ENCODE data around the gene OR2W3.

OR2W3 gene

GRCh38 chr1:247854899-247855545 lies 40.4 kb upstream of the OR2W3 start:
- Histone ChIP-seq H3K9ac (no peak overlapping the region), H3K4me2 (no peak overlapping the region), H3K4me3 (IDR thresholded peaks at IDR 0.05; ENCODE audit: insufficient read depth, low read depth, low read length) (no peak overlapping the region), H4K20me1 (ENCODE audit: insufficient read depth) (no peaks in the 10 kb centered on the region), H2AFZ (ENCODE audit: low read depth) (no peak overlapping the region), H3K27ac (no peak overlapping the region), H3K79me2 (ENCODE audit: insufficient read depth, low read depth) (peaks cover 8% of the 10 kb centered on the region; the same call in 1 of the 2 replicates), H3K27me3 (ENCODE audit: insufficient read depth, low read depth) (no peaks in the 10 kb centered on the region), H3K36me3 (ENCODE audit: insufficient read depth) (no peaks in the 10 kb centered on the region), H3K4me1 (ENCODE audit: low read depth, poor library complexity, severe bottlenecking) (peaks cover 10% of the 10 kb centered on the region)
- TF ChIP-seq CTCF (conservative IDR thresholded peaks at IDR 0.05; ENCODE audit: low read depth, low read length) = no peak

GRCh38 chr1:247855911-247856310 lies 39.5 kb upstream of the OR2W3 start:
- Histone ChIP-seq H2AFZ (ENCODE audit: low read depth) (no peak overlapping the region), H4K20me1 (ENCODE audit: insufficient read depth) (no peaks in the 10 kb centered on the region), H3K4me1 (ENCODE audit: low read depth, poor library complexity, severe bottlenecking) (peaks cover 10% of the 10 kb centered on the region), H3K27ac (no peak overlapping the region), H3K9ac (no peak overlapping the region), H3K4me3 (IDR thresholded peaks at IDR 0.05; ENCODE audit: insufficient read depth, low read depth, low read length) (no peak overlapping the region), H3K79me2 (ENCODE audit: insufficient read depth, low read depth) (peaks cover 12% of the 10 kb centered on the region; the same call in 1 of the 2 replicates), H3K27me3 (ENCODE audit: insufficient read depth, low read depth) (no peaks in the 10 kb centered on the region), H3K4me2 (no peak overlapping the region), H3K36me3 (ENCODE audit: insufficient read depth) (no peaks in the 10 kb centered on the region)
- no peak for TF ChIP-seq CTCF (conservative IDR thresholded peaks at IDR 0.05; ENCODE audit: low read depth, low read length)

DNA sequence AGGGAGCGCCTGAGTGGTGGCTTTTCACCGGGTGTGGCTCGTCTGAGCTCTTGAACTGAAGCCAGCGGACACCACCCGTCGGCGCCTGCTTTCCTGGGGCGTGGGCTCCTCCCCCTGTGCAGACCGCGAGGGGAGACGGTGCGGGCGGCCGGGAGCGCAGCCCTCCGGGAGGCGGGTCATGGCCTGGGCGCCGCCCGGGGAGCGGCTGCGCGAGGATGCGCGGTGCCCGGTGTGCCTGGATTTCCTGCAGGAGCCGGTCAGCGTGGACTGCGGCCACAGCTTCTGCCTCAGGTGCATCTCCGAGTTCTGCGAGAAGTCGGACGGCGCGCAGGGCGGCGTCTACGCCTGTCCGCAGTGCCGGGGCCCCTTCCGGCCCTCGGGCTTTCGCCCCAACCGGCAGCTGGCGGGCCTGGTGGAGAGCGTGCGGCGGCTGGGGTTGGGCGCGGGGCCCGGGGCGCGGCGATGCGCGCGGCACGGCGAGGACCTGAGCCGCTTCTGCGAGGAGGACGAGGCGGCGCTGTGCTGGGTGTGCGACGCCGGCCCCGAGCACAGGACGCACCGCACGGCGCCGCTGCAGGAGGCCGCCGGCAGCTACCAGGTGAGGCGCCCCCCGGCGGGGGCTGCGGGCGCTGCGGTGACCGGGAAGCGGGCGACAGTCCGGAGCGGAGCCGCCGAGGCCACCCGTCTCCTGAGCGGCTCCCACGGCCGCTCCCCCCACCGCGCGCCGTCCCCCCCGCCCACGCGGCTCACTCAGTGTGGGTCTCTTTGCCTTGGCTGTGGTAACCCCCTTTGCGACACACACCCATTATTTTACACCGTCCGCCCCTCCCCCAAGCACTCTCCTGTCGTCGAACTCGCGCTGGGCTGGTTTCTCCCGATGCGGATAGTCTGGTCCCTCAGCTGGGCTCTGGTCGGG lies 38.1 kb upstream of the OR2W3 start, which contains the start of gene TRIM58:
TRIM58 (plus strand) TSS at position 119 of the 916 bp plus-strand sequence; CDS start at position 179, 60 bp downstream.
- TF ChIP-seq CTCF (conservative IDR thresholded peaks at IDR 0.05; ENCODE audit: low read depth, low read length) = peak; percentile 46
- Histone ChIP-seq H3K4me1 (ENCODE audit: low read depth, poor library complexity, severe bottlenecking) (peaks cover 10% of the 10 kb centered on the region), H4K20me1 (ENCODE audit: insufficient read depth) (no peaks in the 10 kb centered on the region), H3K79me2 (ENCODE audit: insufficient read depth, low read depth) (peaks cover 12% of the 10 kb centered on the region; the same call in 1 of the 2 replicates), H3K36me3 (ENCODE audit: insufficient read depth) (peaks cover 3% of the 10 kb centered on the region; the same call in 1 of the 2 replicates), H3K27me3 (ENCODE audit: insufficient read depth, low read depth) (no peaks in the 10 kb centered on the region), H3K9ac (peak within 1 kb of the TSS; percentile 91), H3K4me2 (peak within 1 kb of the TSS; percentile 84), H2AFZ (ENCODE audit: low read depth) (peak within 1 kb of the TSS; percentile 95), H3K27ac (peak within 1 kb of the TSS; percentile 89), H3K4me3 (IDR thresholded peaks at IDR 0.05; ENCODE audit: insufficient read depth, low read depth, low read length) (peak within 1 kb of the TSS; percentile 84)

GRCh38 chr1:247857985-247858619 lies 37.3 kb upstream of the OR2W3 start:
- H3K27me3 ChIP-seq (ENCODE audit: insufficient read depth, low read depth) = no peaks in the 10 kb centered on the region
- peaks cover 3% of the 10 kb centered on the region; the same call in 1 of the 2 replicates for H3K36me3 ChIP-seq (ENCODE audit: insufficient read depth)
- TF ChIP-seq CTCF (conservative IDR thresholded peaks at IDR 0.05; ENCODE audit: low read depth, low read length) = no peak
- H4K20me1 ChIP-seq (ENCODE audit: insufficient read depth) = no peaks in the 10 kb centered on the region
- peak overlapping the region; percentile 95 for H2AFZ ChIP-seq (ENCODE audit: low read depth)
- peak overlapping the region; percentile 84 for H3K4me3 ChIP-seq (IDR thresholded peaks at IDR 0.05; ENCODE audit: insufficient read depth, low read depth, low read length)
- peak overlapping the region; percentile 89 for H3K27ac ChIP-seq
- peak overlapping the region; percentile 91; the same call in 1 of the 2 replicates for H3K9ac ChIP-seq
- peaks cover 10% of the 10 kb centered on the region for H3K4me1 ChIP-seq (ENCODE audit: low read depth, poor library complexity, severe bottlenecking)
- peaks cover 12% of the 10 kb centered on the region; the same call in 1 of the 2 replicates for H3K79me2 ChIP-seq (ENCODE audit: insufficient read depth, low read depth)
- H3K4me2 ChIP-seq = peak overlapping the region; percentile 84

Data from KMS-11 (cell line).